Measurements from ENCODE around the gene GOLGA8M.
"Not testable (repeated sequence)": the region's sequence is repeated elsewhere in the genome, so short reads cannot be mapped to it uniquely, and the experiment has no call there.

Gene GOLGA8M, protein sequence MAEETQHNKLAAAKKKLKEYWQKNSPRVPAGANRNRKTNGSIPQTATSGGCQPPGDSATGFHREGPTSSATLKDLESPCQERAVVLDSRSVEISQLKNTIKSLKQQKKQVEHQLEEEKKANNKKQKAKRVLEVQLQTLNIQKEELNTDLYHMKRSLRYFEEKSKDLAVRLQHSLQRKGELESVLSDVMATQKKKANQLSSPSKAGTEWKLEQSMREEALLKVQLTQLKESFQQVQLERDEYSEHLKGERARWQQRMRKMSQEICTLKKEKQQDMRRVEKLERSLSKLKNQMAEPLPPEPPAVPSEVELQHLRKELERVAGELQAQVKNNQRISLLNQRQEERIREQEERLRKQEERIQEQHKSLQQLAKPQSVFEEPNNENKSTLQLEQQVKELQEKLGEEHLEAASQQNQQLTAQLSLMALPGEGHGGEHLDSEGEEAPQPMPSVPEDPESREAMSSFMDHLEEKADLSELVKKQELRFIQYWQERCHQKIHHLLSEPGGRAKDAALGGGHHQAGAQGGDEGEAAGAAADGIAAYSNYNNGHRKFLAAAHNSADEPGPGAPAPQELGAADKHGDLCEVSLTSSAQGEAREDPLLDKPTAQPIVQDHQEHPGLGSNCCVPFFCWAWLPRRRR
- total RNA-seq, result 0.09 to 0.30 reads per million in 2 experiments

DNA sequence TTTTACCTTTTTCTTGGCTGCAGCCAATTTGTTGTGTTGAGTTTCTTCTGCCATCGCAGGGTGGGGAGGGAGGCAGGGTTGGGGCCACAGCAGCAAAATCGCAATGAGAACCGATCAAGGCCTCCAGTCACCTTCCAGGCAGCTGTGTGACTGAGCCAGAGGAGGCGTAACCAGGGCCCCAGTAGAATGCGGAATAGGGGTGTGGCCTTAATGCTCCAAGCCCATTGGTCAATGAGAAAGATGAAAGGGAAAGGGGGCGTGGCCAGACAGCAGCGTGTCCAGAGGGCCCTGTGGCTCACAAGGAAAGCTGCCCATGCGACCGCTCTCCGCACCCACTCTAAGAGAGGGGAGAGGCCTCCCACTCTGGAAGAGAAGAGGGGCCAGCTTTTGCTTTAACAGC lies at the start of gene GOLGA8M:
Gene GOLGA8M, minus strand, starts transcription at position 152 of the 400 bp plus-strand sequence. Its CDS starts 98 bp downstream, at position 54.
- not testable (repeated sequence) for DNase-seq (ENCODE audit: low read depth)

DNA sequence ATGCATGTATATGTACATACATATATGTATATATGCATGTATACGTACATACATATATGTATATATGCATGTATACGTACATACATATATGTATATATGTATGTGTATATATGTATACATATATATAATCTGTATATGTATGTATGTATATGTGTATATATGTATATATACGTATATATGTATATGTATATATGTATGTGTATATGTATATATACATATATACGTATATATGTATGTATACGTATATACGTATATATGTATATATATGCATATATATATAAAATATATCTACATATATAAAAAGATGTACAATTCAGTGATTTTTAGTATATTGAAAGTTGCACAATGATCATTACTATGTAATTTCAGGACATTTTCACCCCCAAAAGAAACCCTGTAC lies 30.7 kb upstream of the GOLGA8M start:
- not testable (repeated sequence) for DNase-seq (ENCODE audit: low read depth)

DNA sequence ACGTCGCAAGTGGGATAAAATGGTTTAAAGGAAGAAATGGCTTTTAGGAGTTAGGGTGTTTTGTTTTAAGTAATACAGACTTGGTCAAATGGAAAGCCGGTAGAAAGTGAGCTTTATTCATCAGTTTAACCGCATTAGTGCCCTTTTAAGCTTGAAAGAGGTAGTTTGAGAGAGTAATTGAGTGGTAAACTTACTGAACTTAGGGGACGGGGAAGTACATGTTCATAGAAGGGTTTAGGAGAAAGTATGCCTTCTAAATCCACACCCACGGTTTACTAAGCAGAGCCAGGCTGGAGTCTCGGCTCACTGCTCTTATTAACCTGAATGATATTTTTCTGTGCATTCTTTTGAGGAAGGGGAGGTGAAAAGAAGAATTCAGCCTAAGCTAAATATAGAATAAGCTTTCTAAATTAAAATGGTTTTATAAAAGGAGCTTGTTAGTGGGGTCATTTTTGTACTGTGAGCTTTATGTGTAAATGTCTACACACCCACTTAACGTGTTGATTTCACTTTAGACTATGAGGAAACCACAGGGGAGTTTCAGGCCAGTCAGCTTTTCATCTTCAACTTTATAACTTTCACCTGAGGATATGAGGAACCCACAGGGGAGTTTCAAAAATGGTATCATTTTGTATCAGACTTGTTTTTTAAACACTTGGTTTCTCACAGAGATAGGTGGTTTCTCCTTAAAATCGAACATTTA lies 26.5 kb upstream of the GOLGA8M start:
- not testable (repeated sequence) for DNase-seq (ENCODE audit: low read depth)

DNA sequence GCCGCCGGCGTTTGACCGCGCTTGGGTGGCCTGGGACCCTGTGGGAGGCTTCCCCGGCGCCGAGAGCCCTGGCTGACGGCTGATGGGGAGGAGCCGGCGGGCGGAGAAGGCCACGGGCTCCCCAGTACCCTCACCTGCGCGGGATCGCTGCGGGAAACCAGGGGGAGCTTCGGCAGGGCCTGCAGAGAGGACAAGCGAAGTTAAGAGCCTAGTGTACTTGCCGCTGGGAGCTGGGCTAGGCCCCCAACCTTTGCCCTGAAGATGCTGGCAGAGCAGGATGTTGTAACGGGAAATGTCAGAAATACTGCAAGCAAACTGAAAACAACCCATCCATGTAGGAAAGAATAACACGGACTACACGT lies 26.0 kb upstream of the GOLGA8M start:
- not testable (repeated sequence) for DNase-seq (ENCODE audit: low read depth)

DNA sequence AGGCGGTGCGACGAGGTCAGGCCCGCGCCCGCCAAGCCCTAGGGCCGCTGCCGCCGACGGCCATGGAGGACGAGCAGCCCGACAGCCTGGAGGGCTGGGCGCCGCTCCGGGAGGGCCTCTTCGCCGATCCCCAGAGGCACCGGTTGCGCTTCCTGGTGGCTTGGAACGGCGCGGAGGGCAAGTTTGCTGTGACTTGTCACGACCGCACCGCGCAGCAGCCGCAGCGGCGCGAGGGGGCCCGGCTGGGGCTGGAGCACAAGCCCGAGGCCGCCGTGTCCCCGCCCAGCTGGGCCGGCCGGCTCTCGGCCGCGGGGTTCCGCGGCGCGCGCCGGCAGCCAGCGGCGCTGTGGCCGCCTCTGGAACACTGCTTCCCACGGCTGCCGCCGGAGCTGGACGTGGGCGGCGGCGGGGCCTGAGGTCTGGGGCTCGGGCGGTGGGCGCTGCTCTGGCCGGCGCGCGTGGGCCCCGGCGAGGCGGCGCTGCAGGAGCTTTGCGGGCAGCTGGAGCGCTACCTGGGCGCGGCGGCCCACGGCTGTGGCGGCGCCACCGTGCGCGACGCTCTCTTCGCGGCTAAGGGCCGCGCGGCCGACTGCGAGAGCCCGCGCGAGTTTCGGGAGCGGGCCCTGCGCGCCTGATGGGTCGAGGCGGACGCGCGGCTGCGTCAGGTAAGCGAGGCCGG lies 25.4 kb upstream of the GOLGA8M start:
- DNase-seq (ENCODE audit: low read depth), result peak; percentile 18

DNA sequence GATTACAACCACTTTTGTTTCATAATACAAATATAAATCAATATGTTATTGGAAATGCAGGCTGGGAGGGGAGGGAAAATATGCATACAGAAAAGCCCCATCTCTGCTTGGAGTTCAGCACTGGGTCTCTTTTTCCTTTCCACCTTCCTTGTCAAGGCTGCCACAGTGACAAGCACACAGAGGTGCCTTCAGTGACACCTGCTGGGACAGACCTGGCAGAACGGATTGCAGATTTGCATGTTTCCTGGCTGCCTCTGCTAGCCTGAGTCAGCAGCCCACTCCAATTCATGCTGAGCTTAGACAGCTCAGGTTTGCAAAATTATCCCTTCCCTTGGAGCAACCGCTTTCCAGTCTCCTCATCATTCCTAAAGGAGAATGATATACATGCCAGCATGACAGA lies 15.8 kb upstream of the GOLGA8M start:
- not testable (repeated sequence) for DNase-seq (ENCODE audit: low read depth)

DNA sequence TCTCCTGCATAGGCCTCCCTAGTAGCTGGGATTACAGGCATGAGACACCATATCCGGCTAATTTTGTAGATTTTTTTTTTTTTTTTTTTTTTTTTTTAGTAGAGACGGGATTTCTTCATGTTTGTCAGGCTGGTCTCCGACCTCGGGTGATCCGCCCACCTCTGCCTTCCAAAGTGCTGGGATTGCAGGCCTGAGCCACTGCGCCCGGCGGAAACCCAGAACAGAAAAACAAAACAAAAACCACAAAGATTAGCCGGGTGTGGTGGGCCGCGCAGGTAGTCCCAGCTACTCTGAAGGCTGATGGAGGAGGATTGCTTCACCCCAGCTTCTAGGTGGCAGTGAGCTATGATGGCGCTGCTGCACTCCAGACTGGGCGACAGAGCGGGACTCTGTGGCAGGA lies 14.8 kb upstream of the GOLGA8M start:
- not testable (repeated sequence) for DNase-seq (ENCODE audit: low read depth)

DNA sequence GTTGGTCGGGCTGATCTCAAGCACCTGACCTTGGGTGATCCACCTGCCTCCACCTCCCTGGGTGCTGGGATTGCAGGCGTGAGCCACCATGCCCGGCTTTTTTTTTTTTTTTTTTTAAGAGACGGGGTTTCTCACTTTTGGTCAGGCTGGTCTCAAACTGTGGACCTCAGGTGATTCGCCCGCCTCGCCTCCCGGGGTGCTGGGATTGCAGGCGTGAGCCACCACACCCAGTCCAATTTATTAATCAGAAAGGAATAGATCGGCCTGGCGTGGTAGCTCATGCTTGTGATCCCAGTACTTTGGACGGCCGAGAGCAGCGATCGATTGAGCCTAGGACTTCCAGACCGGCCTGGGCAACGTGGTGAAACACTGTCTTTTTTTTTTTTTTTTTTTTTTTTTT lies 13.9 kb upstream of the GOLGA8M start:
- no peak for DNase-seq (ENCODE audit: low read depth)

DNA sequence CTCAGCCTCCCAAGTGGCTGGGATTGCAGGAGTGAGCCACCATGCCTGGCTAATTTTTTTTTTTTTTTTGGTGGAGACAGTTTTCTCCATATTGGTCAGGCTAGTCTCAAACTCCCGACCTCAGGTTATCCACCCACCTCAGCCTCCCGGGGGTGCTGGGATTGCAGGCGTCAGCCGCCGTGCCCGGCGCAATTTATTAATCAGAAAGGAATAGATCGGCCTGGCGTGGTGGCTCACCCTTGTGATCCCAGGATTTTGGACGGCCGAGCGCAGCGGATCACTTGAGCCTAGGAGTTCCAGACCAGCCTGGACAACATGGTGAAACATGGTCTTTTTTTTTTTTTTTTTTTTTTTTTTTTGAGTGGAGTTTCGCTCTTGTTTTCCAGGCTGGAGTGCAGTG lies 13.3 kb upstream of the GOLGA8M start:
- DNase-seq (ENCODE audit: low read depth), result no peak

DNA sequence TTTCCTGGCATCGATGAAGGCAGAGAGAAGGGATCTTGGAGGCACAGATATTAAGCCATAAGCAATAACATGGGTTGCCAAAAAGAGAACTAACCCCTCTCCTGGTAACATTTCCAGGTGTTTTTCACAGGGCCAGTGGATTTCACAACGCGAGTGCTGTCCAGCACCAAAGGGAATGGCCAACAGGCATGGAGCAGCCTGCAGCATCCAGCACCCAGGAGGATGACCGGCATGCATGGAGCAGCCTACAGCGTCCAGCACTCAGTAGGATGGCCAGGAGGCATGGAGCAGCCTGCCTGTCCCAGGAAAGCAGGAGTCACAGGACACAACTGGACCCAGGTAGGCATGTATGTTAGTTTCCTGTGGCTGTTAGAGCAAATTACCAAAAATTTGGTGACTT lies 11.8 kb upstream of the GOLGA8M start:
- DNase-seq (ENCODE audit: low read depth), result not testable (repeated sequence)

DNA sequence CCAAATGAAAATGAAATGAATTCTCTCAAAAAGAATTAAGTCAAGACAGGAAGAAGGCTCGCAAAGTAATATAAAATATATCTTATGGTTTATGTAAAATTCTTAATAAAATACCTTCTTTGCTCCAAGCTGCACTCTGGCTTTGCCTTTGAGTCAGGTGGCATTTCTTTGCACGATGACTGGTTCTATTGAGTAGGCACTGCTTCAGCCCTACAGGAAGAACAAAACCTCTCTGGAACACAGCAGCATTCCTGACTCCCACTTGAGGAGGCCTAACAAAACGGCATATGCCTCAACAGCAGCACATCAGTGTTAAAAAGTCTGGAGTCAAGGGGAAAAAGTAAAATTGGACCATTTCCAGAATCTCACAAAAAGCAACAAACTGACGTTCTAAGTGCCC lies 7.4 kb upstream of the GOLGA8M start:
- not testable (repeated sequence) for DNase-seq (ENCODE audit: low read depth)

DNA sequence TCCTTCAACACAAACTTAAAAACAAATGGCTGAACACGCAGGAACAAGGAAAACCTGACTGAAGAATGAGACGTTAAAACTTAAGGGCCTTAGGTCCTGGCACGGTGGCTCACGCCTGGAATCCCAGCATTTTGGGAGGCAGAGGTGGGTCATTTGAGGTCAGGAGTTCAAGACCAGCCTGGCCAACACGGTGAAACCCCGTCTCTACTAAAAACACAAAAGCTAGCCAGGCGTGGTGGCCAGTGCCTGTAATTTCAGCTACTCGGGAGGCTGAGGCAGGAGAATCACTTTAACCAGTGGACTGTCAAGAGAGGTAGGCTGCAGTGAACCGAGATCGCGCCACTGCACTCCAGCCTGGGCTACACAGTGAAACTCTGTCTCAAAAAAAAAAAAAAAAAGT lies 6.4 kb upstream of the GOLGA8M start:
- not testable (repeated sequence) for DNase-seq (ENCODE audit: low read depth)

DNA sequence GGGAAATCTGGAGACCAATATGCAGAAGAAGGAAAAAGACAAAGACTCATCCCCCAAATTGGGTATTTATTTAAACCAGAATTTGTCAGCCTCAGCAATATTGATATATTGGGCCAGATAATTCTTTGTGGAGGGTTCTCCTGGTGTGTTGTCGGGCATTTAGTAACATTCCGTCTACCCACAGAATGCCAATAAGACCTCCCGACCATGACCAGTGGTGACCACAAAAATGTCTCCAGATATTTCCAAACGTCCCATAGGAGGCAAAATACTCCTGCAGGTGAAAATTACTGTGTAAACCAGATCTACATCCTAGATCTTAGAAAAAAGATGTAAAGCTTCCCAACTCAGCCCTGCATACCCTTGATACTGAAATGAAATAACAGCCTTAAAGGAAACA lies 2.0 kb upstream of the GOLGA8M start:
- not testable (repeated sequence) for DNase-seq (ENCODE audit: low read depth)

DNA sequence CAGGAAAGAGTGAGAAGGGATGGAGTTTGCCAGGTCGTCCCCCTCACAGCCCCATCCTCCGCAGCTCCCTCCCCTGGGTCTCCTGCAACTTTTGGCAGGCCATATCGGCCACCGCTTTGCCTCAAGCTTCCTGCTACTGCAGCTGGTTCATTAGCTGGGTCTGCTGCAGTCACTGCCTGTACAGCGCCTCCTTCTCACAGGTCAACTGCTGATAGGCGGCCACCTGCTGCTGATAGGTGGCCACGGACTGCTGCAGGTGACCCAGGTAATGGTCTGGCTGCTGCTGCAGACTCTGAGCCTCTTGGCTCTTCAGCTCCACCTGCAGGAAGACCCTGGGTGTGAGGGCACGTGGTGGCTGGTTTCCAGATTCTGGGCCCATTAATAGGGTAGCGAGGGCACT lies 8.3 kb downstream of the GOLGA8M start:
- DNase-seq (ENCODE audit: low read depth), result not testable (repeated sequence)

DNA sequence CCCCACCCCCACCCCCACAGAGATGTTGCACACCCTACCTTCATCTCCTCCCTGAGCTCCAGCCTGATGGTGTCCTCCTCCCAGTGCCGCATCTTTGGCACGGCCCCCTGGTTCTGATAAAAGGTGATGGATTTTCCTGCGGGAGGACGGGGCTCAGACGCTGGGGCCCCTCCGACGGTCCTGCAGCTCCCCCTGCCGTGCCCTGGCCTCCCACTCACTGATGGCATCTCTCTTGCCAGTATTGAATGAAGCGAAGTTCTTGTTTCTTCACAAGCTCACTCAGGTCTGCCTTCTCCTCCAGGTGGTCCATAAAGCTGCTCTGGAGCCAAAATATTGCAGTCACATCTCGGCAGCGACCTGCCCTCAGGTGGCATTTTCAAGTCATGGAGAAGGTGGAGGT lies 9.8 kb downstream of the GOLGA8M start:
- not testable (repeated sequence) for DNase-seq (ENCODE audit: low read depth)

DNA sequence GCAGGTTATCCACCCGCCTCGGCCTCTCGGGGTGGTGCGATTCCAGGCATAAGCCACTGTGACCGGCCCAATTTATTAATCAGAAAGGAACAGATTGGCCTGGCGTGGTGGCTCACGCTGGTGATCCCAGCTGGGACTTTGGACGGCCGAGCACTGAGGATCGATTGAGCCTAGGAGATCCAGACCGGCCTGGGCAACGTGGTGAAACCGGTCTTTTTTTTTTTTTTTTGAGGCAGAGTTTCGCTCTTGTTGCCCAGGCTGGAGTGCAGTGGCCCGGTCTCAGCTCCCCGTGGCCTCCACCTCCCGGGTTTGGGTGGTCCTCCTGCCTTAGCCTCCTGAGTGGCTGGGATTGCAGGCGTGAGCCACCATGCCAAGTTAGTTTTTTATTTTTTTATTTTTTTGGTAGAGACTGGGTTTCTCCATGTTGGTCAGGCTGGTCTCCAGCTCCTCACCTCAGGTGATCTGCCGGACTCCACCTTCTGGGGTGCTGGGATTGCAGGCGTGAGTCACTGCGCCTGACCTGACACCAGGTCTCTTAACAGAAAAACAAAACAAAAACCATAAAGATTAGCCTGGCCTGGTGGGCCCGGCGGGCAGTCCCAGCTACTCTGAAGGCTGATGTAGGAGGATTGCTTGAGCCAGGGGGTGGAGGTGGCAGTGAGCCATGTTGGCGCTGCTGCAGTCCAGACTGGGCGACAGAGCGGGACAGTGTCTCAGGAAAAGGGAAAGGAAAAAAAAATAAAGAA lies 18.0 kb downstream of the GOLGA8M start:
- not testable (repeated sequence) for DNase-seq (ENCODE audit: low read depth)

DNA sequence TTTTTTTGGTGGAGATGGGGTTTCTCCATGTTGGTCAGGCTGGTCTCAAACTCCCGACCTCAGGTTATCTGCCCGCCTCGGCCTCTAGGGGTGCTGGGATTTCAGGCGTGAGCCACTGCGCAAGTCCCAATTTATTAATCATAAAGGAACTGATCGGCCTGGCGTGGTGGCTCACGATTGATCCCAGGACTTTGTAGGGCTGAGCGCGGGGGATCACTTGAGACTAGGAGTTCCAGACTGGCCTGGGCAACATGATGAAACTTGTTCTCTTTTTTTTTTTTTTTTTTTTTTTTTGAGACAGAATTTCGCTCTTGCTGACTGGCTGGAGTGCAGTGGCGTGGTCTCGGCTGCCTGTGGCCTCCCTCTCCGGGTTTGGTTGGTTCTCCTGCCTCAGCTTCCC lies 19.2 kb downstream of the GOLGA8M start:
- DNase-seq (ENCODE audit: low read depth), result not testable (repeated sequence)

DNA sequence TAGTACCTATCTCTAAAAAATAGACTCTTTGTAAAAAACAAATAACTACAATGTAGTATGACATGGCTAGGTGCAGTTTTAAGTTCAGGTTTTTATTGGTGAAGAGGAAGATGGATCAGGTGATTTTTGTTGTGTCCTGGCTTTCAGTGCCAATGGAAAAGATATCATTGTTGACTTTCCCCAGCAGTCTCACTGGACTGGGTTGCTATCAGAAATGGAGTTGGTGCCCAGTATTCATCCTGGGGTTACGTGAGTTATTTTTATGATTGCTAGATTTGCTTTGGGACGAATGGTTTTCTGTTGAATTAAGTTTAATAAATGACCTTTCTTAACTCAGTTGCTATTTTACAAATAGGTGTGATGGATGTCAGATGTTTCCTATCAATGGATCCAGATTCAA lies 38.7 kb downstream of the GOLGA8M start:
- not testable (repeated sequence) for DNase-seq (ENCODE audit: low read depth)

DNA sequence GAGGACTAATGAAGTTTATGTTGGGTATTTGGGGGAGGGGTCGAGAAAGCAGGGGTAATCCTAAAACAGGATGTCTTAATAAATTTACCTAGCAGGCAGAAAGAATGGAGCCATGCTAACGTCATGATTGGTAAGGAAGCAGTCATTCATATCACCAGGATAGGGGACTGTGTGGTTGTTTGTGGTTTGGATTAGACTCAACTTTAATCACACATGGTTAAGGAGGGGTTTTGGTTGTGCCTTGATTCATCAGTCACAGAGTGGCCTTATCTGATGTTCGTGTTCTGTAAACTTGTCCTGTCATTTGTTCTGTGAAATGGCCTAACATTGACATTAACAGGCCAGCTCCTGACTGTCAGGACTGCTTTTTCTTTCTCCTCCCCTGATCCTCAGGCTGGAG lies 40.1 kb downstream of the GOLGA8M start:
- not testable (repeated sequence) for DNase-seq (ENCODE audit: low read depth)

DNA sequence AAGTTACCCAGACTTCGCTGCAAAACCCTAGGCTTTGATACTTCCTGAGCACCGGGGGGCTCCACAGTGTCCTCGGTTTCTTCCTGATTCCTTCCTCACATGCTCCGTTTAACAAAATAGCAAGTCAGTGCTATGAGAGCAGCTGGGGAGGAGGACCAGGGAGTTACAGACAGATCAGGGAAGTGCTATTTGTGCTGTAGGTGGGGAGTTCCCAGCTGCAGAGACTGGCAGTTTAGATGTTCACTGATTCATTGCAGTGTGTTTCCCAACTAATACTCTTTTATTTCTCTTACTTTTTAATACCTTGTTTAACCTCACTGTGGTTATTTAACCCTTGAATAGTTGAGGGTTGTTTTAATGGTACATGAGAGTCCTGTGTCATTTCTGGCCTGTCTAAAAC lies 45.8 kb downstream of the GOLGA8M start:
- DNase-seq (ENCODE audit: low read depth), result not testable (repeated sequence)

DNA sequence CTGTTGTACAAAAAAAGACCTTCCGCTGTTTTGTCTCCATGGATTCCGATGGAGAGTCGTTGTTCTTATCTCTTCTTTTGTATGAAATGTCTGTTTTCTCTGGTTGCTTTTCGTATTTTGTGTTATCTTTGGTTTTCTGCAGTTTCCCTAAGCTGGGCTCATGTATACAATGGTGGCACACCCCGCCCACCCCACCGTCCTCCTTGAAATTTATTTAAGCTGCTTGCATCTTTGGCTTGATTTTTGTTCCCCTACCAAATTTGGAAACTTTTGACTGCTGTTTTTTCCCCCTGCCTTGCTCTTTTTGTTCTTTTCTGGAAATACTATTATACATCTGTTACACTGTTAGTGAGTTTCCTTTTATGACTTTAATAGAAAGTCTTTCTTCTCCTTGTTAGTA lies 47.6 kb downstream of the GOLGA8M start:
- DNase-seq (ENCODE audit: low read depth), result not testable (repeated sequence)

Measured in T follicular helper cell (primary cell).